H1 (cell line): ENCODE results near the gene ZNF8. TPM values are rescaled to one million over a fixed set of nuclear protein-coding genes. Genes with fewer than 3 reads are reported as not detected.
"Not testable (repeated sequence)": the region's sequence is repeated elsewhere in the genome, so short reads cannot be mapped to it uniquely, and the experiment has no call there.

Experiments
- CTCF ChIA-PET: fragments of 300-600 bp; sonication (Branson Sonifier 250); formaldehyde crosslinking; loops from one replicate; lab custom pipeline; 2021; ENCODE audit not compliant: partially characterized antibody; lab: Charles Lee
- POLR2A ChIA-PET: fragments of 300-600 bp; sonication (Branson Sonifier 250); formaldehyde crosslinking; loops from one replicate; lab custom pipeline; 2021; ENCODE audit warnings: inconsistent platforms; ENCODE audit not compliant: partially characterized antibody; lab: Charles Lee
- DNase-seq, 2 experiments: peaks; one replicate each; pipeline versions ENCODE4 v3.0.0 to v3.0.0-alpha.2; 2010 to 2022; ENCODE audit warnings: low spot score in 2 of 2, low read depth in 1 of 2, mixed read lengths in 1 of 2
- FAIRE-seq: peaks from 2 replicates; lab custom pipeline; 2011; peaks lifted over from hg19 to GRCh38; lab: Jason Lieb, UNC
- H2AFZ ChIP-seq: 2 replicates; pipeline ENCODE4 v1.8.1; 2012; ENCODE audit warnings: low read length, inconsistent platforms
- H2AK5ac ChIP-seq: 2 replicates; pipeline ENCODE4 v1.6.1; 2013; ENCODE audit warnings: low read depth, low read length
- H2BK120ac ChIP-seq: replicated peaks from 2 replicates; pipeline ENCODE3; 2013; ENCODE audit warnings: low read depth, low read length, inconsistent platforms
- H2BK12ac ChIP-seq: 2 replicates; pipeline ENCODE4 v1.6.1; 2013; ENCODE audit warnings: low read depth, low read length
- H2BK15ac ChIP-seq: 2 replicates; pipeline ENCODE4 v1.6.1; 2013; ENCODE audit warnings: low read length
- H2BK20ac ChIP-seq: 2 replicates; pipeline ENCODE4 v1.6.1; 2013; ENCODE audit warnings: low read length
- H2BK5ac ChIP-seq: 2 replicates; pipeline ENCODE4 v1.6.1; 2013; ENCODE audit warnings: low read depth, low read length
- H3K14ac ChIP-seq: 2 replicates; pipeline ENCODE4 v1.6.1; 2013; ENCODE audit warnings: inconsistent platforms; ENCODE audit not compliant: insufficient read length
- H3K18ac ChIP-seq: 2 replicates; pipeline ENCODE4 v1.6.1; 2013; ENCODE audit warnings: low read length; ENCODE audit errors: extremely low read depth
- H3K23ac ChIP-seq: 2 replicates; pipeline ENCODE4 v1.6.1; 2013; ENCODE audit warnings: inconsistent platforms; ENCODE audit not compliant: insufficient read length
- H3K23me2 ChIP-seq: 2 replicates; pipeline ENCODE4 v1.6.1; 2013; ENCODE audit warnings: low read depth, low read length
- H3K27ac ChIP-seq: 2 replicates; pipeline ENCODE4 v1.6.1; 2011; ENCODE audit warnings: low read depth, low read length, inconsistent platforms
- H3K27me3 ChIP-seq, 4 experiments: replicated peaks in 1 of 4; 1 replicate in 1 of 4; 2 replicates in 3 of 4; pipeline versions ENCODE4 v1.6.1 to v1.8.1; 2011 to 2013; ENCODE audit warnings: low read length in 3 of 4, mild to moderate bottlenecking in 3 of 4, inconsistent platforms in 2 of 4, mixed read lengths in 2 of 4, moderate library complexity in 1 of 4; ENCODE audit not compliant: control insufficient read depth in 3 of 4, insufficient read depth in 3 of 4; ENCODE audit errors: extremely low read depth in 1 of 4
- H3K36me3 ChIP-seq, 4 experiments: 2 replicates each; pipeline versions ENCODE4 v1.6.1 to v1.8.1; 2011 to 2013; ENCODE audit warnings: mild to moderate bottlenecking in 4 of 4, low read length in 3 of 4, moderate library complexity in 2 of 4, control low read depth in 1 of 4, inconsistent platforms in 1 of 4; ENCODE audit not compliant: insufficient read depth in 4 of 4, control insufficient read depth in 2 of 4
- H3K4ac ChIP-seq: replicated peaks from 2 replicates; pipeline ENCODE3; 2013; ENCODE audit warnings: low read length, low read depth, mixed read lengths, inconsistent platforms; ENCODE audit not compliant: insufficient read length
- H3K4me1 ChIP-seq, 4 experiments: replicated peaks in 1 of 4; 1 replicate in 1 of 4; 2 replicates in 3 of 4; pipeline versions ENCODE4 v1.6.1 to v1.8.1; 2011 to 2013; ENCODE audit warnings: low read length in 3 of 4, inconsistent platforms in 2 of 4, mixed read lengths in 1 of 4; ENCODE audit not compliant: insufficient read depth in 4 of 4, control insufficient read depth in 3 of 4
- H3K4me2 ChIP-seq, 2 experiments: 2 replicates each; pipeline versions ENCODE4 v1.6.1 to v1.8.1; 2011 to 2013; ENCODE audit warnings: low read depth in 2 of 2, low read length in 2 of 2, control low read depth in 1 of 2, inconsistent platforms in 1 of 2, mild to moderate bottlenecking in 1 of 2; ENCODE audit not compliant: insufficient read depth in 1 of 2
- H3K4me3 ChIP-seq, 4 experiments: fragments of 200-600, 300-600 bp in 1 of 4; sonication (generic), shearing (Covaris generic), sonication (Bioruptor Twin) in 1 of 4; 2 replicates each; pipeline versions ENCODE4 v1.5.1 to v1.8.1; 2011 to 2016; ENCODE audit warnings: low read length in 4 of 4, low read depth in 3 of 4, control low read depth in 2 of 4, inconsistent platforms in 2 of 4, mild to moderate bottlenecking in 2 of 4, mixed read lengths in 1 of 4, moderate library complexity in 1 of 4; ENCODE audit not compliant: insufficient read depth in 2 of 4; ENCODE audit errors: extremely low read depth in 1 of 4
- H3K56ac ChIP-seq: replicated peaks from 2 replicates; pipeline ENCODE3; 2013; ENCODE audit warnings: low read depth, mild to moderate bottlenecking, mixed read lengths, low read length, inconsistent platforms; ENCODE audit not compliant: insufficient read length
- H3K79me1 ChIP-seq: 2 replicates; pipeline ENCODE4 v1.6.1; 2013; ENCODE audit warnings: low read depth, low read length, control low read depth
- H3K79me2 ChIP-seq, 2 experiments: 2 replicates each; pipeline versions ENCODE4 v1.6.1 to v1.8.1; 2012 to 2013; ENCODE audit warnings: low read length in 2 of 2, mild to moderate bottlenecking in 2 of 2, inconsistent platforms in 1 of 2; ENCODE audit not compliant: insufficient read depth in 2 of 2, control insufficient read depth in 1 of 2
- H3K9ac ChIP-seq, 4 experiments: replicated peaks in 1 of 4; 1 replicate in 1 of 4; 2 replicates in 3 of 4; pipeline versions ENCODE4 v1.6.1 to v1.8.1; 2011 to 2013; ENCODE audit warnings: low read depth in 3 of 4, low read length in 3 of 4, control low read depth in 2 of 4, mild to moderate bottlenecking in 2 of 4, moderate library complexity in 2 of 4, inconsistent platforms in 1 of 4; ENCODE audit errors: extremely low read depth in 1 of 4
- H3K9me3 ChIP-seq, 2 experiments: 2 replicates each; pipeline versions ENCODE4 v1.6.1 to v1.8.1; 2012 to 2013; ENCODE audit warnings: mild to moderate bottlenecking in 2 of 2, moderate library complexity in 2 of 2, control low read depth in 1 of 2, inconsistent platforms in 1 of 2, low read depth in 1 of 2, low read length in 1 of 2, mixed read lengths in 1 of 2; ENCODE audit not compliant: insufficient read depth in 2 of 2
- H4K20me1 ChIP-seq, 2 experiments: replicated peaks in 1 of 2; 2 replicates each; pipeline versions ENCODE3 to v1.8.1; 2011 to 2013; ENCODE audit warnings: inconsistent platforms in 2 of 2, low read length in 2 of 2, mild to moderate bottlenecking in 1 of 2; ENCODE audit not compliant: insufficient read depth in 2 of 2, control insufficient read depth in 1 of 2
- H4K5ac ChIP-seq: 2 replicates; pipeline ENCODE4 v1.6.1; 2013; ENCODE audit warnings: low read length, low read depth, mixed read lengths, inconsistent platforms; ENCODE audit not compliant: insufficient read length
- H4K8ac ChIP-seq: 2 replicates; pipeline ENCODE4 v1.8.0; 2013; ENCODE audit warnings: mild to moderate bottlenecking, moderate library complexity, low read length, inconsistent platforms; ENCODE audit not compliant: insufficient read depth; ENCODE audit errors: extremely low read depth
- H4K91ac ChIP-seq: replicated peaks from 2 replicates; pipeline ENCODE3; 2013; ENCODE audit warnings: low read length, mixed read lengths, inconsistent platforms; ENCODE audit not compliant: insufficient read length
- RAD21 ChIP-seq, 2 experiments: IDR thresholded peaks in 1 of 2; conservative IDR thresholded peaks in 1 of 2; 2 replicates each; pipeline ENCODE4 v1.6.1; 2011; ENCODE audit warnings: low read depth in 2 of 2, low read length in 2 of 2, improper control_type of control experiment in 1 of 2, inconsistent platforms in 1 of 2, mild to moderate bottlenecking in 1 of 2, moderate library complexity in 1 of 2
- WGBS, 2 experiments: shearing (Covaris generic) in 1 of 2; methylation state at CpG; one replicate each; pipeline versions ENCODE4 v1.1.6 to v1.1.7; 2013 to 2015; ENCODE audit warnings: low lambda C conversion rate in 2 of 2, mixed read lengths in 2 of 2, inconsistent platforms in 1 of 2, low coverage in 1 of 2, missing lambda C conversion rate in 1 of 2; ENCODE audit not compliant: insufficient replicate concordance in 2 of 2, insufficient coverage in 1 of 2, insufficient read length in 1 of 2; ENCODE audit errors: extremely low coverage in 1 of 2, missing lambda C conversion rate in 1 of 2; 5-methylcytosine and 5-hydroxymethylcytosine counted together
- polyA plus RNA-seq, 7 experiments: library from polyadenylated mRNA; depleted of rRNA in 3 of 7; stranded (reverse) in 5 of 7; unstranded in 2 of 7; fragments of >200 nt in 5 of 7; fragments of 200-250 nt in 2 of 7; gene quantifications; 1 replicate in 5 of 7; 2 replicates in 1 of 7; 4 replicates in 1 of 7; pipeline versions ENCODE4 v1.2.1 to v1.2.3, GENCODE V29; 2011 to 2013; ENCODE audit warnings: missing spikeins in 2 of 7, mixed read lengths in 2 of 7
- total RNA-seq: library from RNA; stranded (reverse); fragmentation: NEBNext Ultra II Directional; extraction: Animal tissue kit (Norgen Biotek cat#: 25700); gene quantifications from 2 replicates; pipeline ENCODE4 v1.2.1, GENCODE V29; 2021
- TF ChIP-seq, protein P1 (sequence below), 3 experiments: IDR thresholded peaks; 1 replicate in 2 of 3; 2 replicates in 1 of 3; pipeline versions ENCODE4 v1.5.1 to v1.6.1; 2011; ENCODE audit warnings: low read length in 3 of 3, mild to moderate bottlenecking in 3 of 3, inconsistent platforms in 2 of 3, low read depth in 1 of 3, moderate library complexity in 1 of 3; ENCODE audit not compliant: insufficient read depth in 1 of 3; ENCODE audit errors: control extremely low read depth in 1 of 3

Gene ZNF8
- total and polyA plus RNA-seq, 2 of the 8 experiments (the other 6 are each of a cell fraction or from before 2014, with no cell fraction given) = 9.2 to 21.5 TPM

- not testable (repeated sequence) for H3K27ac ChIP-seq, H3K79me2 ChIP-seq, H3K56ac ChIP-seq, H3K18ac ChIP-seq, H3K23me2 ChIP-seq, H4K20me1 ChIP-seq, H3K9ac ChIP-seq, H3K4me1 ChIP-seq, H3K79me1 ChIP-seq, H2BK120ac ChIP-seq, FAIRE-seq, H4K8ac ChIP-seq, H4K91ac ChIP-seq, H2BK5ac ChIP-seq, H2AFZ ChIP-seq
- WGBS, 2 experiments = 46% methylated on average over 13 of the region's 13 CpGs; no CpG with 5 or more reads in 1 of the 2 experiments
- DNase-seq = peak; percentile 19 to 87
- H3K36me3 ChIP-seq = peaks cover 9 to 48% (median 36%) of the 10 kb centered on the region in 4 experiments
- TF ChIP-seq RAD21 (IDR thresholded peaks at IDR 0.05 in 1 of 2, conservative IDR thresholded peaks at IDR 0.05 in 1 of 2; ENCODE audit: low read depth in 2 of 2, low read length in 2 of 2) = peak; percentile 24 to 36; a peak in 3 of 4 replicates
- TF ChIP-seq, protein P1, sequence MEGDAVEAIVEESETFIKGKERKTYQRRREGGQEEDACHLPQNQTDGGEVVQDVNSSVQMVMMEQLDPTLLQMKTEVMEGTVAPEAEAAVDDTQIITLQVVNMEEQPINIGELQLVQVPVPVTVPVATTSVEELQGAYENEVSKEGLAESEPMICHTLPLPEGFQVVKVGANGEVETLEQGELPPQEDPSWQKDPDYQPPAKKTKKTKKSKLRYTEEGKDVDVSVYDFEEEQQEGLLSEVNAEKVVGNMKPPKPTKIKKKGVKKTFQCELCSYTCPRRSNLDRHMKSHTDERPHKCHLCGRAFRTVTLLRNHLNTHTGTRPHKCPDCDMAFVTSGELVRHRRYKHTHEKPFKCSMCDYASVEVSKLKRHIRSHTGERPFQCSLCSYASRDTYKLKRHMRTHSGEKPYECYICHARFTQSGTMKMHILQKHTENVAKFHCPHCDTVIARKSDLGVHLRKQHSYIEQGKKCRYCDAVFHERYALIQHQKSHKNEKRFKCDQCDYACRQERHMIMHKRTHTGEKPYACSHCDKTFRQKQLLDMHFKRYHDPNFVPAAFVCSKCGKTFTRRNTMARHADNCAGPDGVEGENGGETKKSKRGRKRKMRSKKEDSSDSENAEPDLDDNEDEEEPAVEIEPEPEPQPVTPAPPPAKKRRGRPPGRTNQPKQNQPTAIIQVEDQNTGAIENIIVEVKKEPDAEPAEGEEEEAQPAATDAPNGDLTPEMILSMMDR (IDR thresholded peaks at IDR 0.05; ENCODE audit: control extremely low read depth in 1 of 3, insufficient read depth in 1 of 3, low read depth in 1 of 3, low read length in 3 of 3) = peak; percentile 3 to 30 (median 23)
- TF ChIP-seq, all 59 proteins: peak for 2; not testable (repeated sequence) for 57
- not testable (repeated sequence) for H2BK15ac ChIP-seq, H3K9me3 ChIP-seq, H4K5ac ChIP-seq, H3K23ac ChIP-seq, H3K4me3 ChIP-seq, H3K14ac ChIP-seq, H2AK5ac ChIP-seq, H2BK20ac ChIP-seq, H3K4me2 ChIP-seq, H3K27me3 ChIP-seq, H3K4ac ChIP-seq, H2BK12ac ChIP-seq
- CTCF ChIA-PET = interaction anchor here (0.9 to 2.3 kb wide), 7 partner anchors 10 to 209 kb away, joined by 3 to 9 read pairs (median 5); partner anchors contain the start of gene ZBTB45
- POLR2A ChIA-PET = interaction anchor here (0.9 to 1.8 kb wide), 2 partner anchors 9 to 78 kb away, joined by 4 to 5 read pairs; no protein-coding TSS in a partner anchor
Measured at GRCh38 chr19:58310685-58311084, 31.9 kb downstream of the ZNF8 start.
